ENCODE results near the gene ZNF669.

DNA sequence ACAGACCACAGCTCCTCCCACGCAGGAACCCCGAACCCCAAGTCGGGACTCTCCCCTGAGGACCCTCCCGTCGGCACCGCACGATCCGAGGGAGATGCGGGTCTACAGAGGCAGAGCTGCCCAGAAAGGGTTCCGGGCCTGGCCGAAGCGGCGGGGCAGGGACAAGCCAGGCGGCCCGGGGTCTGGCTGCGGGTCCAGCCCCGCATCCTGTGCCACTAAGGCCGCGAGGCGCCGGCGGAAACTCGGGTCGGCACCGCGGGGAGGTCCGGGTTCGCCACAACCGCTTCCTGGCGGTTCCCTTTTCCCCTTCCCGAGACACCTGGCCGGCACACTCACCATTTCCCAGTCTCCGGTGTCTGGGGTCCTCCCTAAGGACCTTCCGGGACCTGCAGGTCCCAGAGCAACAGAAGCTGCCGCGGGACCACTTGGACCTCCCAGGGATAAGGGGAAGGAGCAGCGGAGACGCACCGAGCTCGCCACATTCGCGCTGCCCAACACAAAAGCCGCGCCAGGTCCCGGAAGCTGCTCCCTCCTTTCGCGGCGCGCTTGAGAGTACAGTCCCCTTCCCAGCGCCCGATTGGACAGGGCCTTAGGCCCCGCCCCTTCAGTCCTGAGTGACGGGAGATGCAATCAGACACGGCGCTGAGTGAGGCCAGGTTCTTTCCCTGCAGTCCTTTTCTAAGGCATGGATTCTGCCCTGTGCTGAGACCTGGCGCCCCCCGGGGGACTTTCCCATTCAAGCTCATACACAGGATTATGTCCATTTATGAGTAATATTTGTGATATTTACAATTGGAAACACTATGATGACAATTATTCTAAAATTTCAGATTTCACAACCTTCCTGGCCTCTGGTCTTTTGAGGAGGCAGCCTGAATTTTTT is 25.7 kb downstream of the ZNF669 start, which contains the start of gene ZNF670:
- TF ChIP-seq, protein P1, sequence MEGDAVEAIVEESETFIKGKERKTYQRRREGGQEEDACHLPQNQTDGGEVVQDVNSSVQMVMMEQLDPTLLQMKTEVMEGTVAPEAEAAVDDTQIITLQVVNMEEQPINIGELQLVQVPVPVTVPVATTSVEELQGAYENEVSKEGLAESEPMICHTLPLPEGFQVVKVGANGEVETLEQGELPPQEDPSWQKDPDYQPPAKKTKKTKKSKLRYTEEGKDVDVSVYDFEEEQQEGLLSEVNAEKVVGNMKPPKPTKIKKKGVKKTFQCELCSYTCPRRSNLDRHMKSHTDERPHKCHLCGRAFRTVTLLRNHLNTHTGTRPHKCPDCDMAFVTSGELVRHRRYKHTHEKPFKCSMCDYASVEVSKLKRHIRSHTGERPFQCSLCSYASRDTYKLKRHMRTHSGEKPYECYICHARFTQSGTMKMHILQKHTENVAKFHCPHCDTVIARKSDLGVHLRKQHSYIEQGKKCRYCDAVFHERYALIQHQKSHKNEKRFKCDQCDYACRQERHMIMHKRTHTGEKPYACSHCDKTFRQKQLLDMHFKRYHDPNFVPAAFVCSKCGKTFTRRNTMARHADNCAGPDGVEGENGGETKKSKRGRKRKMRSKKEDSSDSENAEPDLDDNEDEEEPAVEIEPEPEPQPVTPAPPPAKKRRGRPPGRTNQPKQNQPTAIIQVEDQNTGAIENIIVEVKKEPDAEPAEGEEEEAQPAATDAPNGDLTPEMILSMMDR (IDR thresholded peaks at IDR 0.05 in 4 of 5, conservative IDR thresholded peaks at IDR 0.05 in 1 of 5): no peak
- TF ChIP-seq POLR2A (IDR thresholded peaks at IDR 0.05): peak; percentile 55 to 64

Measured in gastrocnemius medialis (tissue), 4 donors.